GM23248 (cell line): ENCODE results near the gene MRPS5.

Experiments used
- EZH2 ChIP-seq: fragments of 200-600 bp; sonication (generic); IDR thresholded peaks from 2 replicates; pipeline ENCODE4 v1.6.1; 2018; ENCODE audit warnings: antibody characterized with exemption, mild to moderate bottlenecking; ENCODE audit not compliant: insufficient read depth, poor library complexity, severe bottlenecking
- EZH2phosphoT487 ChIP-seq: fragments of 200-600 bp; sonication (generic); IDR thresholded peaks from 2 replicates; pipeline ENCODE4 v1.6.1; 2018; ENCODE audit warnings: antibody characterized with exemption, moderate library complexity, mild to moderate bottlenecking, low read depth; ENCODE audit not compliant: insufficient read depth

- no peak for TF ChIP-seq EZH2phosphoT487
- no peak for TF ChIP-seq EZH2
These were observed 46.0 kb downstream of the MRPS5 start for GRCh38 chr2:95075440-95076132.
